ENCODE results near the gene ZDHHC11.
"Not testable (repeated sequence)": the region's sequence is repeated elsewhere in the genome, so short reads cannot be mapped to it uniquely, and the experiment has no call there.

ZDHHC11 gene

GRCh38 chr5:758698-759053, 92.1 kb downstream of the ZDHHC11 start:
- DNase-seq = no peak

- DNase-seq = no peak
Measured at GRCh38 chr5:757931-758697, 92.7 kb downstream of the ZDHHC11 start.

GRCh38 chr5:757346-757930, 93.3 kb downstream of the ZDHHC11 start:
- DNase-seq = no peak

GRCh38 chr5:756865-757345, 93.9 kb downstream of the ZDHHC11 start:
- DNase-seq = no peak

GRCh38 chr5:756171-756570, 94.6 kb downstream of the ZDHHC11 start:
- no peak for DNase-seq

GRCh38 chr5:754143-754632, 96.6 kb downstream of the ZDHHC11 start:
- DNase-seq = not testable (repeated sequence)

GRCh38 chr5:753567-754142, 97.1 kb downstream of the ZDHHC11 start:
- not testable (repeated sequence) for DNase-seq

- DNase-seq = not testable (repeated sequence)
Measured at GRCh38 chr5:752532-753115, 98.2 kb downstream of the ZDHHC11 start.

GRCh38 chr5:751992-752391, 98.8 kb downstream of the ZDHHC11 start:
- DNase-seq = not testable (repeated sequence)

- DNase-seq = no peak
Measured at GRCh38 chr5:751496-751895, 99.3 kb downstream of the ZDHHC11 start.

GRCh38 chr5:750226-750625, 100.6 kb downstream of the ZDHHC11 start:
- not testable (repeated sequence) for DNase-seq

GRCh38 chr5:749101-749670, 101.6 kb downstream of the ZDHHC11 start:
- no peak for DNase-seq

- DNase-seq = not testable (repeated sequence)
Measured at GRCh38 chr5:748011-748980, 102.5 kb downstream of the ZDHHC11 start.

- DNase-seq = not testable (repeated sequence)
Measured at GRCh38 chr5:747303-747844, 103.4 kb downstream of the ZDHHC11 start.

- no peak for DNase-seq
Measured at GRCh38 chr5:746258-746761, 104.5 kb downstream of the ZDHHC11 start.
